Measurements from ENCODE around the gene ATP5F1A.

ATP5F1A gene

DNA sequence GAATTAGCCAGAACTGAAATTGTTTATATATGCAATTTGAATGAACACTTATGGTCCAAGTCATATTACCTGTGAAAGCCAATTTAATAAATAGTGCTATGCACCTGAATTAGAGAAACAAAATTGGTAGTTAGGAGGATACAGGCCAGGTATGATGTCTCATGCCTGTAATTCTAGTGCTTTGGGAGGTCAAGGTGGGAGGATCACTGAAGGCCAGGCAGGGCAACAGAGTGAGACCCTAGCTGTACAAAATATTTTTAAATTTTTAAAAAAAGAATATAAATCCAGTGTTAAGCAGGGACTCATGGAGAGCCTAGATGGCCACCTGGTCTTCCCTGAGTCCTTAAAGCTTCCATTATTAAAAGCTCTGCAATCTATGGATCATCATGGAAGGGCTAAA lies 18.8 kb downstream of the ATP5F1A start:
- H2AFZ ChIP-seq (ENCODE audit: low read length): no peak overlapping the region
- no peak overlapping the region for H2BK15ac ChIP-seq (ENCODE audit: low read length)
- H2BK12ac ChIP-seq (ENCODE audit: low read length): no peak overlapping the region
- no peaks in the 10 kb centered on the region for H3K79me1 ChIP-seq (ENCODE audit: low read depth, low read length)
- H3K4me3 ChIP-seq (ENCODE audit: low read length in 2 of 2): no peak overlapping the region
- no peaks in the 10 kb centered on the region for H3K4me1 ChIP-seq (ENCODE audit: control insufficient read depth in 2 of 2, insufficient read depth in 1 of 2, low read depth in 1 of 2, low read length in 2 of 2)
- H3K27me3 ChIP-seq (ENCODE audit: control insufficient read depth in 3 of 3, insufficient read depth in 3 of 3, low read depth in 1 of 3, low read length in 3 of 3): no peaks in the 10 kb centered on the region
- H3K9me3 ChIP-seq (replicated peaks in 1 of 2; ENCODE audit: control insufficient read depth in 2 of 2, insufficient read depth in 1 of 2, low read depth in 1 of 2, low read length in 2 of 2): no peaks in the 10 kb centered on the region
- no peak for DNase-seq (ENCODE audit: low spot score)
- H3K36me3 ChIP-seq (replicated peaks in 1 of 2; ENCODE audit: control insufficient read depth in 2 of 2, insufficient read depth in 2 of 2, low read length in 2 of 2): peaks cover 14 to 68% of the 10 kb centered on the region in 2 donors
- no peak overlapping the region for H3K4me2 ChIP-seq (ENCODE audit: insufficient read depth, low read length, poor library complexity, severe bottlenecking)
- no peak overlapping the region for H3K27ac ChIP-seq (replicated peaks; ENCODE audit: low read length)
- no peak overlapping the region for H3K18ac ChIP-seq (ENCODE audit: low read length)
- H3K23ac ChIP-seq (ENCODE audit: low read depth, low read length, poor library complexity): no peak overlapping the region
- H4K91ac ChIP-seq (ENCODE audit: low read depth, low read length, poor library complexity): no peak overlapping the region
- H3K9ac ChIP-seq (ENCODE audit: low read depth, low read length, poor library complexity): no peak overlapping the region
- no peak overlapping the region for H2BK5ac ChIP-seq (ENCODE audit: low read length)
- no peak overlapping the region for H3K4ac ChIP-seq (ENCODE audit: low read length)
- H2AK5ac ChIP-seq (ENCODE audit: low read depth, low read length): no peak overlapping the region
- no peak overlapping the region for H2BK120ac ChIP-seq (ENCODE audit: low read depth, low read length)
- H3K14ac ChIP-seq (ENCODE audit: low read length): no peak overlapping the region
- H4K8ac ChIP-seq (ENCODE audit: low read depth, low read length): no peak overlapping the region

DNA sequence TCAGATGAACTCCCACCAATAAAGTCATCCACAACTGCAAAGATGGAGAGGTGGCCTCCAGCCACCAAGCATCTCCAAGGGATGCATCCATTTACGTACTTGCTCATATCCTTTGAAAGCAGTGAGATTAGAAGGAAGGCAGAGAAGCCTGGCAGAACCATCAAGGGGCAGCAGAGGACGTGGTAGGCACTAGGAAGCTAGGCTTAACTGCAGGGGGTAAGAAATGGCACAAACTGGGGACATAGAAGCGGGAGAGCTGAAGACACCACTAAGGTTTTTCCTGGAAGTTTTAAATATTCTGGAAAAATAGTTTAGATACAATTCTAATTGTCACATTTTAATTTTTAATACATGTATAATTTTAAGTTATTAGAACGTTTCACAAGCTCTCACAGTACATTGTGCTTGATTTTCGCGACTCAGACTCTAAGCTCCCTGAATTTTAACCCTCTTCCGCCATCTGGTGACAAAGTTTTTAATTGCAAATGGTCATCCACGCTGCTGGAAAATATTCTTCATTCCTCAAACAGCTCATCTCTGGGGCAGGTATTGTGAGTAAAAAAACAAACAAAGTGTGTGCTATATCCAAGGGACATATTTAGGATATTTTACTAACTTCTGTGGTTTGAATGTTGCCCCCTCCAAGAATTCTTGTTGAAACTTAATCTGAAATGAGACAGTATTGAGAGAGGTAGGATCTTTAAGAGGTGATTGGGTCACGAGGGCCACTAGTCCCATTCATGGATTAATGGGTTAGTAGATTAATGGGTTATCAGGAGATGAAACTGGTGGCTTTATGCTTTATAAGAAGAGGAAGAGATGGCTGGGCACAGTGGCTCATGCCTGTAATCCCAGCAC lies 24.4 kb downstream of the ATP5F1A start:
- Histone ChIP-seq H3K27me3 (ENCODE audit: control insufficient read depth in 3 of 3, insufficient read depth in 3 of 3, low read depth in 1 of 3, low read length in 3 of 3) (peaks cover 0 to 26% (median 2%) of the 10 kb centered on the region in 3 experiments), H2BK120ac (ENCODE audit: low read depth, low read length) (no peak overlapping the region), H3K4me1 (ENCODE audit: control insufficient read depth in 2 of 2, insufficient read depth in 1 of 2, low read depth in 1 of 2, low read length in 2 of 2) (peaks cover 4 to 7% of the 10 kb centered on the region in 2 donors), H3K27ac (replicated peaks; ENCODE audit: low read length) (no peak overlapping the region), H3K9ac (ENCODE audit: low read depth, low read length, poor library complexity) (no peak overlapping the region), H2BK12ac (ENCODE audit: low read length) (no peak overlapping the region), H4K8ac (ENCODE audit: low read depth, low read length) (no peak overlapping the region), H4K91ac (ENCODE audit: low read depth, low read length, poor library complexity) (no peak overlapping the region), H3K9me3 (replicated peaks in 1 of 2; ENCODE audit: control insufficient read depth in 2 of 2, insufficient read depth in 1 of 2, low read depth in 1 of 2, low read length in 2 of 2) (no peaks in the 10 kb centered on the region), H2AK5ac (ENCODE audit: low read depth, low read length) (no peak overlapping the region), H3K4me3 (ENCODE audit: low read length in 2 of 2) (no peak overlapping the region), H3K14ac (ENCODE audit: low read length) (no peak overlapping the region), H2BK5ac (ENCODE audit: low read length) (no peak overlapping the region), H2BK15ac (ENCODE audit: low read length) (no peak overlapping the region), H3K18ac (ENCODE audit: low read length) (no peak overlapping the region), H3K36me3 (replicated peaks in 1 of 2; ENCODE audit: control insufficient read depth in 2 of 2, insufficient read depth in 2 of 2, low read length in 2 of 2) (peaks cover 0 to 16% of the 10 kb centered on the region in 2 donors), H3K4ac (ENCODE audit: low read length) (no peak overlapping the region), H3K4me2 (ENCODE audit: insufficient read depth, low read length, poor library complexity, severe bottlenecking) (no peak overlapping the region), H3K79me1 (ENCODE audit: low read depth, low read length) (peaks cover 2% of the 10 kb centered on the region), H3K23ac (ENCODE audit: low read depth, low read length, poor library complexity) (no peak overlapping the region), H2AFZ (ENCODE audit: low read length) (no peak overlapping the region)
- WGBS, 2 donors (ENCODE audit: extremely low coverage in 2 of 2, insufficient read length in 2 of 2, insufficient replicate concordance in 1 of 2): no CpG with 5 or more reads among the region's 9 CpGs
- peak; percentile 67 for DNase-seq (ENCODE audit: low spot score)

DNA sequence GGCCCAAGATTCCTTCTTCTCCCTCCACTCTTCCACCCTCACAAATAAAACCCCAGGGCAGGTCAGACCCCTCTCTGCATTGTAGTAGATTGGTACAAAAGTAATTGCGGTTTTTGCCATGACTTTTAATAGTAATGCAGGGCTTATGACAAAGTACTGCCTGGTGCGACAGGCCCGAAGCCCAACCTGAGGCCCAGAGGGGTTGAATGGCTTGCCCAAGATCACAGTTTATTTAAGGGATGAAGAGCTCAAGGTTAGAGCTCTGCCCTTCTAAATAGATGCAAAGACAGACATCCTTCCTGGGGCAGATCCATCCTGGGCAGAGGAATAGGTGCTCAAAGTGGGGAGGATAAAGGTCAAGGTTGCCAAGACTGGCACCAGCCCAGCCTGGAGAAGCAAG lies 25.1 kb downstream of the ATP5F1A start:
- no peak overlapping the region for H3K4me2 ChIP-seq (ENCODE audit: insufficient read depth, low read length, poor library complexity, severe bottlenecking)
- no peak for DNase-seq (ENCODE audit: low spot score)
- peak overlapping the region; percentile 48 for H2AK5ac ChIP-seq (ENCODE audit: low read depth, low read length)
- H4K91ac ChIP-seq (ENCODE audit: low read depth, low read length, poor library complexity): no peak overlapping the region
- no peak overlapping the region for H4K8ac ChIP-seq (ENCODE audit: low read depth, low read length)
- peaks cover 2% of the 10 kb centered on the region for H3K79me1 ChIP-seq (ENCODE audit: low read depth, low read length)
- H3K4ac ChIP-seq (ENCODE audit: low read length): no peak overlapping the region
- no peak overlapping the region for H2BK5ac ChIP-seq (ENCODE audit: low read length)
- H2BK12ac ChIP-seq (ENCODE audit: low read length): no peak overlapping the region
- H3K9me3 ChIP-seq (replicated peaks in 1 of 2; ENCODE audit: control insufficient read depth in 2 of 2, insufficient read depth in 1 of 2, low read depth in 1 of 2, low read length in 2 of 2): no peaks in the 10 kb centered on the region
- H3K27ac ChIP-seq (replicated peaks; ENCODE audit: low read length): no peak overlapping the region
- no peak overlapping the region for H2AFZ ChIP-seq (ENCODE audit: low read length)
- peaks cover 4 to 7% of the 10 kb centered on the region in 2 donors for H3K4me1 ChIP-seq (ENCODE audit: control insufficient read depth in 2 of 2, insufficient read depth in 1 of 2, low read depth in 1 of 2, low read length in 2 of 2)
- no peak overlapping the region for H3K9ac ChIP-seq (ENCODE audit: low read depth, low read length, poor library complexity)
- no peak overlapping the region for H3K14ac ChIP-seq (ENCODE audit: low read length)
- H3K36me3 ChIP-seq (replicated peaks in 1 of 2; ENCODE audit: control insufficient read depth in 2 of 2, insufficient read depth in 2 of 2, low read length in 2 of 2): peaks cover 0 to 9% of the 10 kb centered on the region in 2 donors
- no peak overlapping the region for H3K18ac ChIP-seq (ENCODE audit: low read length)
- peak overlapping the region; percentile 99 for H3K23ac ChIP-seq (ENCODE audit: low read depth, low read length, poor library complexity)
- no peak overlapping the region for H2BK15ac ChIP-seq (ENCODE audit: low read length)
- H2BK120ac ChIP-seq (ENCODE audit: low read depth, low read length): no peak overlapping the region
- no peak overlapping the region for H3K4me3 ChIP-seq (ENCODE audit: low read length in 2 of 2)
- no CpG with 5 or more reads among the region's 3 CpGs for WGBS, 2 donors (ENCODE audit: extremely low coverage in 2 of 2, insufficient read length in 2 of 2, insufficient replicate concordance in 1 of 2)
- peaks cover 0 to 26% (median 2%) of the 10 kb centered on the region in 3 experiments for H3K27me3 ChIP-seq (ENCODE audit: control insufficient read depth in 3 of 3, insufficient read depth in 3 of 3, low read depth in 1 of 3, low read length in 3 of 3)

DNA sequence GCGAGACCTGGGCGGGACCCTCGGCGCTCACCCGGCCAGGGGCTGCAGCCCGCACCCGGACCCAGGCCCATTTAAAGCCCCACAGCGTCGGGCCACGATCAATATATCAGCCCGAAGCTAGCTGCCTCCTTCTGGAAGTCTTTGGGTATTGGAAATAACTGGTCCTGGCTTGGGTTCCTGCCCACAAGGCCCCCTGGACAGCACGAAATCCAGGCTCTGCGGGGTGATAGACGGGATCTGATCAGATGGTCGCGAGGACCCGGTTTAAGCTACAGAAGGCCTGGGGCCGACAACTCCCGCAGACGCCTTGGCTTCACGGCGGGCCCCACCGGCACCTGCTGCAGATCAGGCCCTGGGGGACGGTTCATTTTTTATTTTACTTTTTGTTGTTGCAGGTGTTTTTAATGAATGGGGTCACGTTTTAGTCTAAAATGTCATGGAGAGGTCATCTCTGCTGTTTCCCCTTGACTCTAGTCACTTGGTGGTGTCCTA lies 25.7 kb downstream of the ATP5F1A start:
- WGBS, 2 donors (ENCODE audit: extremely low coverage in 2 of 2, insufficient read length in 2 of 2, insufficient replicate concordance in 1 of 2): no CpG with 5 or more reads among the region's 25 CpGs
- Histone ChIP-seq H2AFZ (ENCODE audit: low read length) (peak overlapping the region; percentile 100), H2BK5ac (ENCODE audit: low read length) (no peak overlapping the region), H3K27me3 (ENCODE audit: control insufficient read depth in 3 of 3, insufficient read depth in 3 of 3, low read depth in 1 of 3, low read length in 3 of 3) (peaks cover 0 to 26% (median 2%) of the 10 kb centered on the region in 3 experiments), H4K8ac (ENCODE audit: low read depth, low read length) (no peak overlapping the region), H4K91ac (ENCODE audit: low read depth, low read length, poor library complexity) (no peak overlapping the region), H3K36me3 (replicated peaks in 1 of 2; ENCODE audit: control insufficient read depth in 2 of 2, insufficient read depth in 2 of 2, low read length in 2 of 2) (peaks cover 0 to 3% of the 10 kb centered on the region in 2 donors), H3K4me2 (ENCODE audit: insufficient read depth, low read length, poor library complexity, severe bottlenecking) (peak overlapping the region; percentile 90), H2BK12ac (ENCODE audit: low read length) (no peak overlapping the region), H3K4me3 (ENCODE audit: low read length in 2 of 2) (peak overlapping the region; percentile 85 to 94), H3K27ac (replicated peaks; ENCODE audit: low read length) (no peak overlapping the region), H3K4ac (ENCODE audit: low read length) (no peak overlapping the region), H2BK15ac (ENCODE audit: low read length) (no peak overlapping the region), H3K14ac (ENCODE audit: low read length) (peak overlapping the region; percentile 92), H2BK120ac (ENCODE audit: low read depth, low read length) (no peak overlapping the region), H3K79me1 (ENCODE audit: low read depth, low read length) (peaks cover 2% of the 10 kb centered on the region), H3K9ac (ENCODE audit: low read depth, low read length, poor library complexity) (peak overlapping the region; percentile 89), H2AK5ac (ENCODE audit: low read depth, low read length) (peak overlapping the region; percentile 48), H3K4me1 (ENCODE audit: control insufficient read depth in 2 of 2, insufficient read depth in 1 of 2, low read depth in 1 of 2, low read length in 2 of 2) (peaks cover 4 to 7% of the 10 kb centered on the region in 2 donors), H3K9me3 (replicated peaks in 1 of 2; ENCODE audit: control insufficient read depth in 2 of 2, insufficient read depth in 1 of 2, low read depth in 1 of 2, low read length in 2 of 2) (no peaks in the 10 kb centered on the region), H3K18ac (ENCODE audit: low read length) (peak overlapping the region; percentile 96), H3K23ac (ENCODE audit: low read depth, low read length, poor library complexity) (peak overlapping the region; percentile 99)
- DNase-seq (ENCODE audit: low spot score): no peak
